Mammary epithelial cell (primary cell): ENCODE results near the gene TGFB3.

Experiments used
- EZH2 ChIP-seq: IDR thresholded peaks from 2 replicates; pipeline ENCODE4 v1.6.1; 2012; ENCODE audit warnings: low read length, inconsistent platforms, borderline replicate concordance
- TF ChIP-seq, protein P1 (sequence below), 2 donors: IDR thresholded peaks in 1 of 2; conservative IDR thresholded peaks in 1 of 2; 2 replicates each; pipeline ENCODE4 v1.5.1; 2011 to 2012; ENCODE audit warnings: inconsistent platforms in 2 of 2, low read length in 2 of 2, mild to moderate bottlenecking in 2 of 2, control low read depth in 1 of 2, low read depth in 1 of 2; ENCODE audit not compliant: insufficient read depth in 1 of 2; ENCODE audit errors: extremely low read depth in 1 of 2

DNA sequence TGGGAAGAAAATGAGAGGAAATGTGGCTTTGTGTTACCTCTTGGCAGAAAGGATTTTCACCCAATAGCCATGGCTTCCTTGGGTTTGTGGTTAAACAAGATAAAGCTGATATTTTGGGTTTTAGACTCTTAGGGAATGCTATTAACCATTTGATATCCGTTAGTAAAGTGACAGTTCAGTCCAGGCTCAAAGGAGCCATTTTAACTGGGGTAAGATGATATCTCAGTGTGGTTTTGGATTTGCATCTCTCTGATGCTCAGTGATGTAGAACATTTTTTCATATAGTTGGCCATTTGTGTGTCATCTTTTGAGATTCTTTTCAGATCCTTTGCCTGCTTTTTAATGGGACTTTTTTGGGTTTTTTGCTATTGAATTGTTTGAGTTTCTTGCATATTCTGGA lies 33.9 kb upstream of the TGFB3 start:
- TF ChIP-seq, protein P1, sequence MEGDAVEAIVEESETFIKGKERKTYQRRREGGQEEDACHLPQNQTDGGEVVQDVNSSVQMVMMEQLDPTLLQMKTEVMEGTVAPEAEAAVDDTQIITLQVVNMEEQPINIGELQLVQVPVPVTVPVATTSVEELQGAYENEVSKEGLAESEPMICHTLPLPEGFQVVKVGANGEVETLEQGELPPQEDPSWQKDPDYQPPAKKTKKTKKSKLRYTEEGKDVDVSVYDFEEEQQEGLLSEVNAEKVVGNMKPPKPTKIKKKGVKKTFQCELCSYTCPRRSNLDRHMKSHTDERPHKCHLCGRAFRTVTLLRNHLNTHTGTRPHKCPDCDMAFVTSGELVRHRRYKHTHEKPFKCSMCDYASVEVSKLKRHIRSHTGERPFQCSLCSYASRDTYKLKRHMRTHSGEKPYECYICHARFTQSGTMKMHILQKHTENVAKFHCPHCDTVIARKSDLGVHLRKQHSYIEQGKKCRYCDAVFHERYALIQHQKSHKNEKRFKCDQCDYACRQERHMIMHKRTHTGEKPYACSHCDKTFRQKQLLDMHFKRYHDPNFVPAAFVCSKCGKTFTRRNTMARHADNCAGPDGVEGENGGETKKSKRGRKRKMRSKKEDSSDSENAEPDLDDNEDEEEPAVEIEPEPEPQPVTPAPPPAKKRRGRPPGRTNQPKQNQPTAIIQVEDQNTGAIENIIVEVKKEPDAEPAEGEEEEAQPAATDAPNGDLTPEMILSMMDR (conservative IDR thresholded peaks at IDR 0.05 in 1 of 2, IDR thresholded peaks at IDR 0.05 in 1 of 2; ENCODE audit: extremely low read depth in 1 of 2, insufficient read depth in 1 of 2, low read depth in 1 of 2, low read length in 2 of 2), result no peak
- TF ChIP-seq EZH2, result no peak
